Stomach (tissue), 9 donors: Measurements from ENCODE around the gene ARHGAP40. TPM values are rescaled to one million over a fixed set of nuclear protein-coding genes. Genes with fewer than 3 reads are reported as not detected.

ENCODE experiments used
- DNase-seq, 2 donors: peaks; one replicate each; pipeline versions ENCODE4 v3.0.0 to v3.0.0-alpha.2; 2013 to 2019
- H3K27ac ChIP-seq, 5 donors: fragments of 200-600 bp in 4 of 5; sonication (generic) in 4 of 5; one replicate each; pipeline ENCODE4 v1.5.1; 2013 to 2019; ENCODE audit warnings: mild to moderate bottlenecking in 1 of 5, moderate library complexity in 1 of 5
- H3K27me3 ChIP-seq, 3 donors: fragments of 200-600 bp; sonication (generic); one replicate each; pipeline ENCODE4 v1.5.1; 2017 to 2019; ENCODE audit warnings: mixed run types in 1 of 3
- H3K36me3 ChIP-seq, 4 donors: fragments of 200-600 bp; sonication (generic); 1 replicate in 3 of 4; 2 replicates in 1 of 4; pipeline ENCODE4 v1.5.1; 2016 to 2019
- H3K4me1 ChIP-seq, 4 donors: fragments of 200-600 bp; sonication (generic); one replicate each; pipeline ENCODE4 v1.5.1; 2016 to 2019
- H3K4me3 ChIP-seq, 4 donors: fragments of 200-600 bp; sonication (generic) in 3 of 4; one replicate each; pipeline ENCODE4 v1.5.1; 2016 to 2019; ENCODE audit warnings: mild to moderate bottlenecking in 1 of 4
- H3K9me3 ChIP-seq, 4 donors: fragments of 200-600 bp; sonication (generic); one replicate each; pipeline ENCODE4 v1.5.1; 2016 to 2019
- CTCF ChIP-seq, 7 experiments: fragments of 450-650 bp in 4 of 7; fragments of 200-600 bp in 3 of 7; sonication (generic) in 3 of 7; IDR thresholded peaks; one replicate each; pipeline ENCODE4 v1.5.1; 2016 to 2019; ENCODE audit warnings: antibody characterized with exemption in 7 of 7, control low read depth in 2 of 7, mild to moderate bottlenecking in 1 of 7
- EP300 ChIP-seq: sonication (generic); formaldehyde crosslinking; IDR thresholded peaks from one replicate; pipeline ENCODE4 v1.6.1; 2017; ENCODE audit warnings: antibody characterized with exemption
- POLR2A ChIP-seq, 4 donors: fragments of 450-650 bp; IDR thresholded peaks; one replicate each; pipeline ENCODE4 v1.6.1; 2016; ENCODE audit warnings: antibody characterized with exemption in 4 of 4, control low read depth in 2 of 4, mild to moderate bottlenecking in 1 of 4, moderate library complexity in 1 of 4
- POLR2AphosphoS5 ChIP-seq, 3 donors: sonication (generic); formaldehyde crosslinking; IDR thresholded peaks; one replicate each; pipeline ENCODE4 v1.6.1; 2016; ENCODE audit warnings: antibody characterized with exemption in 3 of 3
- WGBS, 5 donors: extraction: QIAGEN DNeasy Blood & Tissue Kit in 3 of 5; methylation state at CpG; one replicate each; pipeline versions ENCODE4 v1.1.5 to v1.1.7; 2013 to 2018; 5-methylcytosine and 5-hydroxymethylcytosine counted together
- intact Hi-C: fragments of 100-400 bp; cut with DNase I; formaldehyde crosslinking; loops from one replicate; pipeline ENCODE4 v1.15.1; 2023; ENCODE audit warnings: low total_unique reads
- polyA plus RNA-seq, 3 donors: library from polyadenylated mRNA; stranded (reverse); fragments of 200-250 nt; gene quantifications; one replicate each; pipeline ENCODE4 v1.2.3, GENCODE V29; 2013
- total RNA-seq, 5 donors: library from RNA; depleted of rRNA; stranded (reverse); fragments of >200 nt; gene quantifications; one replicate each; pipeline versions ENCODE4 v1.1.0 to v1.2.3, GENCODE V29; 2014 to 2016
- donor health status: healthy with polysubstance abuse.
- donor health status: Bipolar disorder and iron deficiency.
- donor health status: healthy.

Gene ARHGAP40
- total and polyA plus RNA-seq, 8 donors, result 0.31 to 15.7 (median 1.1) TPM; not detected in 3

GRCh38 chr20:38558596-38559360, 42.8 kb upstream of the ARHGAP40 start:
- H3K9me3 ChIP-seq, result no peaks in the 10 kb centered on the region
- peaks cover 24 to 99% (median 97%) of the 10 kb centered on the region in 4 donors for H3K36me3 ChIP-seq
- WGBS, 5 donors, result 92 to 99% (median 95%) methylated on average over 3 of the region's 3 CpGs
- no peaks in the 10 kb centered on the region for H3K4me1 ChIP-seq
- H3K4me3 ChIP-seq, result no peak overlapping the region
- H3K27ac ChIP-seq, result no peak overlapping the region
- intact Hi-C loops, result no loop called here
- no peaks in the 10 kb centered on the region for H3K27me3 ChIP-seq
- DNase-seq, result no peak
- no peak for TF ChIP-seq CTCF (IDR thresholded peaks at IDR 0.05)
- TF ChIP-seq POLR2A (IDR thresholded peaks at IDR 0.05), result no peak
- TF ChIP-seq POLR2AphosphoS5 (IDR thresholded peaks at IDR 0.05), result no peak
- no peak for TF ChIP-seq EP300

GRCh38 chr20:38559764-38560163, 41.8 kb upstream of the ARHGAP40 start:
- intact Hi-C loops, result no loop called here
- Histone ChIP-seq H3K9me3 (no peaks in the 10 kb centered on the region), H3K4me3 (no peak overlapping the region), H3K27ac (no peak overlapping the region), H3K27me3 (no peaks in the 10 kb centered on the region), H3K4me1 (no peaks in the 10 kb centered on the region), H3K36me3 (peaks cover 15 to 98% (median 96%) of the 10 kb centered on the region in 4 donors)
- 94 to 98% (median 96%) methylated on average over 3 of the region's 3 CpGs for WGBS, 5 donors
- TF ChIP-seq EP300, result no peak
- TF ChIP-seq POLR2AphosphoS5 (IDR thresholded peaks at IDR 0.05), result no peak
- TF ChIP-seq POLR2A (IDR thresholded peaks at IDR 0.05), result no peak
- TF ChIP-seq CTCF (IDR thresholded peaks at IDR 0.05), result no peak
- DNase-seq, result no peak

GRCh38 chr20:38563802-38564431, 37.7 kb upstream of the ARHGAP40 start:
- 95 to 98% (median 96%) methylated on average over 6 of the region's 6 CpGs for WGBS, 5 donors
- no peak overlapping the region for H3K27ac ChIP-seq
- no peak overlapping the region for H3K4me3 ChIP-seq
- no peak for TF ChIP-seq POLR2A (IDR thresholded peaks at IDR 0.05)
- no peak for TF ChIP-seq CTCF (IDR thresholded peaks at IDR 0.05)
- TF ChIP-seq POLR2AphosphoS5 (IDR thresholded peaks at IDR 0.05), result no peak
- TF ChIP-seq EP300, result no peak
- no peak for DNase-seq
- intact Hi-C loops, result no loop called here
- H3K4me1 ChIP-seq, result no peaks in the 10 kb centered on the region
- H3K27me3 ChIP-seq, result no peaks in the 10 kb centered on the region
- H3K9me3 ChIP-seq, result no peaks in the 10 kb centered on the region
- H3K36me3 ChIP-seq, result peaks cover 18 to 98% (median 96%) of the 10 kb centered on the region in 4 donors

- DNase-seq, result no peak
- H3K27ac ChIP-seq, result no peak overlapping the region
- H3K9me3 ChIP-seq, result no peaks in the 10 kb centered on the region
- H3K4me3 ChIP-seq, result no peak overlapping the region
- WGBS, 5 donors, result 91 to 100% (median 97%) methylated on average over 1 of the region's 1 CpG
- H3K36me3 ChIP-seq, result peaks cover 15 to 98% (median 96%) of the 10 kb centered on the region in 4 donors
- intact Hi-C loops, result no loop called here
- TF ChIP-seq CTCF (IDR thresholded peaks at IDR 0.05), result no peak
- no peak for TF ChIP-seq POLR2A (IDR thresholded peaks at IDR 0.05)
- no peak for TF ChIP-seq EP300
- no peak for TF ChIP-seq POLR2AphosphoS5 (IDR thresholded peaks at IDR 0.05)
- H3K27me3 ChIP-seq, result no peaks in the 10 kb centered on the region
- H3K4me1 ChIP-seq, result no peaks in the 10 kb centered on the region
These were observed 36.9 kb upstream of the ARHGAP40 start for GRCh38 chr20:38564680-38565079.
